H9 (cell line): ENCODE data around the gene ILDR2. TPM values are rescaled to one million over a fixed set of nuclear protein-coding genes. Genes with fewer than 3 reads are reported as not detected.

Experiments
- DNase-seq: peaks from one replicate; pipeline ENCODE4 v3.0.0-alpha.2; 2017
- H2AFZ ChIP-seq: one replicate; pipeline ENCODE4 v1.6.1; 2013; ENCODE audit warnings: mild to moderate bottlenecking, low read length, control low read depth, moderate library complexity
- H2AK5ac ChIP-seq: 2 replicates; pipeline ENCODE4 v1.6.1; 2013; ENCODE audit warnings: low read length, control low read depth, mixed read lengths; ENCODE audit not compliant: insufficient read length
- H2BK120ac ChIP-seq: one replicate; pipeline ENCODE4 v1.6.1; 2013; ENCODE audit warnings: low read depth, mild to moderate bottlenecking, low read length, control low read depth, inconsistent platforms; ENCODE audit not compliant: poor library complexity, severe bottlenecking
- H2BK12ac ChIP-seq: 2 replicates; pipeline ENCODE4 v1.6.1; 2013; ENCODE audit warnings: low read length, control low read depth, mixed read lengths, low read depth; ENCODE audit not compliant: insufficient read length
- H2BK15ac ChIP-seq: 2 replicates; pipeline ENCODE4 v1.6.1; 2013; ENCODE audit warnings: low read depth, low read length, control low read depth
- H2BK20ac ChIP-seq: one replicate; pipeline ENCODE4 v1.6.1; 2013; ENCODE audit warnings: low read depth, mild to moderate bottlenecking, low read length, control low read depth, inconsistent platforms; ENCODE audit not compliant: poor library complexity, severe bottlenecking
- H2BK5ac ChIP-seq: 2 replicates; pipeline ENCODE4 v1.6.1; 2013; ENCODE audit warnings: low read length, control low read depth, mixed read lengths; ENCODE audit not compliant: insufficient read length
- H3K14ac ChIP-seq: 2 replicates; pipeline ENCODE4 v1.6.1; 2013; ENCODE audit warnings: low read length, control low read depth; ENCODE audit not compliant: insufficient read depth
- H3K18ac ChIP-seq: 2 replicates; pipeline ENCODE4 v1.6.1; 2013; ENCODE audit warnings: low read depth, mild to moderate bottlenecking, mixed read lengths, low read length, control low read depth; ENCODE audit not compliant: insufficient read length
- H3K23ac ChIP-seq: 2 replicates; pipeline ENCODE4 v1.6.1; 2013; ENCODE audit warnings: low read length, control low read depth, mixed read lengths, low read depth; ENCODE audit not compliant: insufficient read length
- H3K23me2 ChIP-seq: 2 replicates; pipeline ENCODE4 v1.6.1; 2013; ENCODE audit warnings: low read depth, mild to moderate bottlenecking, mixed read lengths, low read length, control low read depth; ENCODE audit not compliant: insufficient read length, poor library complexity, severe bottlenecking
- H3K27ac ChIP-seq: 2 replicates; pipeline ENCODE4 v1.5.1; 2013; ENCODE audit warnings: low read length, control low read depth, mixed read lengths, low read depth; ENCODE audit not compliant: insufficient read length
- H3K27me3 ChIP-seq: 2 replicates; pipeline ENCODE4 v1.6.1; 2013; ENCODE audit warnings: low read length, control low read depth, inconsistent platforms; ENCODE audit not compliant: insufficient read depth
- H3K4ac ChIP-seq: 2 replicates; pipeline ENCODE4 v1.6.1; 2013; ENCODE audit warnings: low read depth, mild to moderate bottlenecking, control low read depth, inconsistent platforms, low read length, moderate library complexity
- H3K4me1 ChIP-seq: 2 replicates; pipeline ENCODE4 v1.6.1; 2013; ENCODE audit warnings: low read length, control low read depth, inconsistent platforms; ENCODE audit not compliant: insufficient read depth
- H3K4me2 ChIP-seq: 2 replicates; pipeline ENCODE4 v1.6.1; 2013; ENCODE audit warnings: low read length, control low read depth, mixed read lengths; ENCODE audit not compliant: insufficient read length, insufficient read depth
- H3K56ac ChIP-seq: 2 replicates; pipeline ENCODE4 v1.6.1; 2013; ENCODE audit warnings: low read depth, mild to moderate bottlenecking, mixed read lengths, low read length, control low read depth; ENCODE audit not compliant: insufficient read length
- H3K79me1 ChIP-seq: 2 replicates; pipeline ENCODE4 v1.6.1; 2013; ENCODE audit warnings: low read depth, mild to moderate bottlenecking, moderate library complexity, low read length, control low read depth, inconsistent platforms; ENCODE audit not compliant: insufficient read depth, poor library complexity, severe bottlenecking
- H3K79me2 ChIP-seq: 2 replicates; pipeline ENCODE4 v1.6.1; 2013; ENCODE audit warnings: low read length, control low read depth, inconsistent platforms; ENCODE audit not compliant: insufficient read depth
- H3K9ac ChIP-seq: 2 replicates; pipeline ENCODE4 v1.6.1; 2013; ENCODE audit warnings: low read length, control low read depth, mixed read lengths; ENCODE audit not compliant: insufficient read length; ENCODE audit errors: extremely low read depth
- H3K9me3 ChIP-seq: one replicate; pipeline ENCODE4 v1.6.1; 2013; ENCODE audit warnings: low read depth, low read length, inconsistent platforms; ENCODE audit not compliant: control insufficient read depth
- H3T11ph ChIP-seq: one replicate; pipeline ENCODE4 v1.6.1; 2013; ENCODE audit warnings: mild to moderate bottlenecking, low read length, control low read depth, inconsistent platforms
- H4K20me1 ChIP-seq: one replicate; pipeline ENCODE4 v1.6.1; 2013; ENCODE audit not compliant: control insufficient read depth, insufficient read length, insufficient read depth
- H4K5ac ChIP-seq: 2 replicates; pipeline ENCODE4 v1.6.1; 2013; ENCODE audit warnings: low read depth, mild to moderate bottlenecking, mixed read lengths, low read length, control low read depth; ENCODE audit not compliant: insufficient read length
- H4K8ac ChIP-seq: replicated peaks from 2 replicates; pipeline ENCODE4 v1.6.1; 2013; ENCODE audit warnings: low read length, control low read depth, mixed read lengths, low read depth; ENCODE audit not compliant: insufficient read length
- H4K91ac ChIP-seq: 2 replicates; pipeline ENCODE4 v1.6.1; 2013; ENCODE audit warnings: low read depth, mild to moderate bottlenecking, moderate library complexity, mixed read lengths, low read length, control low read depth; ENCODE audit not compliant: insufficient read length
- H3K27ac Mint-ChIP-seq, 3 experiments: 2 replicates in 2 of 3; 3 replicates in 1 of 3; pipeline ENCODE4 v1.8.0; 2020 to 2021; ENCODE audit warnings: mixed read lengths in 3 of 3, mild to moderate bottlenecking in 1 of 3, moderate library complexity in 1 of 3
- H3K27me3 Mint-ChIP-seq: 2 replicates; pipeline ENCODE4 v1.8.0; 2021; ENCODE audit warnings: low read depth, mild to moderate bottlenecking, moderate library complexity, mixed read lengths
- H3K36me3 Mint-ChIP-seq, 3 experiments: 2 replicates in 2 of 3; 3 replicates in 1 of 3; pipeline ENCODE4 v1.8.0; 2020 to 2021; ENCODE audit warnings: low read depth in 3 of 3, mixed read lengths in 3 of 3; ENCODE audit not compliant: insufficient read depth in 1 of 3
- H3K4me1 Mint-ChIP-seq, 2 experiments: 2 replicates each; pipeline ENCODE4 v1.8.0; 2020; ENCODE audit warnings: mixed read lengths in 2 of 2
- H3K4me3 Mint-ChIP-seq, 2 experiments: 2 replicates in 1 of 2; 3 replicates in 1 of 2; pipeline ENCODE4 v1.8.0; 2020 to 2021; ENCODE audit warnings: mild to moderate bottlenecking in 2 of 2, mixed read lengths in 2 of 2, moderate library complexity in 1 of 2
- H3K9me3 Mint-ChIP-seq, 2 experiments: 2 replicates in 1 of 2; 3 replicates in 1 of 2; pipeline ENCODE4 v1.8.0; 2020; ENCODE audit warnings: mild to moderate bottlenecking in 2 of 2, mixed read lengths in 2 of 2, moderate library complexity in 1 of 2
- WGBS: extraction: QIAGEN DNeasy Blood & Tissue Kit; methylation state at CpG from one replicate; pipeline ENCODE4 v1.1.7; 2013; ENCODE audit warnings: missing lambda C conversion rate, low lambda C conversion rate, mixed read lengths; ENCODE audit not compliant: insufficient read length; ENCODE audit errors: extremely low coverage; 5-methylcytosine and 5-hydroxymethylcytosine counted together
- total RNA-seq: library from RNA; stranded (reverse); gene quantifications from 2 replicates; pipeline ENCODE4 v1.2.1, GENCODE V29; 2021
- TF ChIP-seq, protein P1 (sequence below): fragments of 200-600 bp; sonication (generic); conservative IDR thresholded peaks from 3 replicates; pipeline ENCODE4 v1.8.0; 2021; ENCODE audit warnings: antibody characterized with exemption, mild to moderate bottlenecking

The ILDR2 gene
- total RNA-seq, 1 experiment from 2014 or later = 1.1 TPM

- Histone ChIP-seq H3K79me1 (no peaks in the 10 kb centered on the region), H2BK15ac (no peak overlapping the region), H3K56ac (no peak overlapping the region), H3K18ac (no peak overlapping the region), H3K9ac (no peak overlapping the region), H2BK12ac (no peak overlapping the region), H3K4ac (no peak overlapping the region), H4K20me1 (no peaks in the 10 kb centered on the region), H3T11ph (no peak overlapping the region), H3K4me2 (no peak overlapping the region), H3K23ac (no peak overlapping the region), H2AK5ac (no peak overlapping the region), H3K9me3 (no peaks in the 10 kb centered on the region), H3K4me1 (peaks cover 3% of the 10 kb centered on the region; the same call in 1 of the 2 replicates), H4K91ac (no peak overlapping the region), H2BK120ac (no peak overlapping the region), H3K79me2 (no peaks in the 10 kb centered on the region), H4K8ac (no peak overlapping the region), H3K14ac (no peak overlapping the region), H3K27ac (no peak overlapping the region), H2AFZ (no peak overlapping the region), H2BK5ac (no peak overlapping the region), H3K23me2 (no peaks in the 10 kb centered on the region), H4K5ac (no peak overlapping the region), H3K27me3 (no peaks in the 10 kb centered on the region), H2BK20ac (no peak overlapping the region)
- H3K9me3 Mint-ChIP-seq = no peaks in the 10 kb centered on the region
- TF ChIP-seq, protein P1, sequence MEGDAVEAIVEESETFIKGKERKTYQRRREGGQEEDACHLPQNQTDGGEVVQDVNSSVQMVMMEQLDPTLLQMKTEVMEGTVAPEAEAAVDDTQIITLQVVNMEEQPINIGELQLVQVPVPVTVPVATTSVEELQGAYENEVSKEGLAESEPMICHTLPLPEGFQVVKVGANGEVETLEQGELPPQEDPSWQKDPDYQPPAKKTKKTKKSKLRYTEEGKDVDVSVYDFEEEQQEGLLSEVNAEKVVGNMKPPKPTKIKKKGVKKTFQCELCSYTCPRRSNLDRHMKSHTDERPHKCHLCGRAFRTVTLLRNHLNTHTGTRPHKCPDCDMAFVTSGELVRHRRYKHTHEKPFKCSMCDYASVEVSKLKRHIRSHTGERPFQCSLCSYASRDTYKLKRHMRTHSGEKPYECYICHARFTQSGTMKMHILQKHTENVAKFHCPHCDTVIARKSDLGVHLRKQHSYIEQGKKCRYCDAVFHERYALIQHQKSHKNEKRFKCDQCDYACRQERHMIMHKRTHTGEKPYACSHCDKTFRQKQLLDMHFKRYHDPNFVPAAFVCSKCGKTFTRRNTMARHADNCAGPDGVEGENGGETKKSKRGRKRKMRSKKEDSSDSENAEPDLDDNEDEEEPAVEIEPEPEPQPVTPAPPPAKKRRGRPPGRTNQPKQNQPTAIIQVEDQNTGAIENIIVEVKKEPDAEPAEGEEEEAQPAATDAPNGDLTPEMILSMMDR = no peak
- H3K27me3 Mint-ChIP-seq = no peaks in the 10 kb centered on the region
- peaks cover 29 to 67% (median 47%) of the 10 kb centered on the region in 3 experiments; a peak in 6 of 7 replicates for H3K36me3 Mint-ChIP-seq
- H3K27ac Mint-ChIP-seq = peak overlapping the region; percentile 0 to 64 (median 51); a peak in 4 of 7 replicates
- DNase-seq = no peak
- peaks cover 33 to 40% of the 10 kb centered on the region in 2 experiments for H3K4me1 Mint-ChIP-seq
- WGBS = no CpG with 5 or more reads among the region's 7 CpGs
- H3K4me3 Mint-ChIP-seq = no peak overlapping the region
Observed at GRCh38 chr1:166858726-166859419, 116.5 kb downstream of the ILDR2 start.

Other genes starting within 250 kb of the ILDR2 start
- gene POGK, start 136.1 kb downstream of the ILDR2 start, total RNA-seq = 47.7 and 48.3 TPM in 2 replicates
- gene TADA1, start 99.3 kb downstream of the ILDR2 start, total RNA-seq = 19.5 and 20.7 TPM in 2 replicates
- not detected in 2 replicates for gene MAEL, start 13.7 kb upstream of the ILDR2 start, total RNA-seq
- 0.11 TPM in 1 of 2 replicates, not detected in the other for gene GPA33, start 114.8 kb upstream of the ILDR2 start, total RNA-seq
- gene STYXL2, start 118.5 kb upstream of the ILDR2 start, total RNA-seq = 0.09 and 0.13 TPM in 2 replicates
- gene POU2F1, start 245.3 kb upstream of the ILDR2 start, total RNA-seq = 54.8 and 62.5 TPM in 2 replicates